ENCODE results near the gene CBX7. TPM values are rescaled to one million over a fixed set of nuclear protein-coding genes. Genes with fewer than 3 reads are reported as not detected.

The CBX7 gene
- total RNA-seq, 1 donor from 2014 or later = 8.3 TPM

GRCh38 chr22:39091126-39092081 is 61.1 kb downstream of the CBX7 start:
- DNase-seq = no peak

GRCh38 chr22:39090426-39091064 is 61.9 kb downstream of the CBX7 start:
- DNase-seq = no peak

- no peak for DNase-seq
Observed at GRCh38 chr22:39089928-39090327, 62.6 kb downstream of the CBX7 start.

- DNase-seq = no peak
Observed at GRCh38 chr22:39088685-39089032, 63.8 kb downstream of the CBX7 start.

DNA sequence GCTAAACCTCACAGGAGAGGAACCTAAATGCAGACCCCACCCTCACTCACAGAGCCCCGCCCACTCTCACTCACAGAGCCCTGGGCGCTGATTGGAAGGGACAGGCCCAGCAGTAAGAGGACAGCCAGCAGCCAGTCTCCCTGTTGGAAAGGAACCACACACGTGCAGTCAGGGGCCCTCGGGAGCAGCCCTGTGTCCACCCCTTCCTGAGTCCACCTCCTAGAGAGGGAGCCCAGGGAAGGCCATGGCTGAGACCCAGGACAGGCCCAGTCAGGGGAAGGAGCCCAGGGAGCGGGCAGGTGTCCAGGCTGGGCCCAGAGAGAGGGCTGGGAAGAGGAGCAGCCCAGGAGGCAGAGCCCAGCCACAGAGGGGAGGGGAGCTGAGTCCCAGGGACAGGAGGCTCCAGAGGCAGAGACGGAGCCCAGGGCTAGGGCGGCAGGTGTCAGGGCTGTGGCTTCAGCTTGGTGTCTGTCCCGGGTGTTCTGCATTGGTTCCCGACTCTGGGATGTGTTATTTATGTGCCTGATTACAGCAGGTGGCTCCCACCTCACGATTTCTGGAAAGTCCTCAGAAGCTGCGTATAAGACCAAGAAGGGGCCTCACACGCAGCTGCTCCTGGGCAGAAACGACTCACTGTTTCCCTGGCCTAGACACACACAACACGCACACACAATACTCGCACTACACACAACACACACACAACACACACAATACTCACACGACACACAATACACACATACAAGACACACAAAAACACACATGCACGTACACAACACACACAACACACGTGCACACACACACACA is 64.4 kb downstream of the CBX7 start:
- DNase-seq = peak; percentile 75

GRCh38 chr22:39087098-39087497 is 65.4 kb downstream of the CBX7 start:
- DNase-seq = no peak

DNA sequence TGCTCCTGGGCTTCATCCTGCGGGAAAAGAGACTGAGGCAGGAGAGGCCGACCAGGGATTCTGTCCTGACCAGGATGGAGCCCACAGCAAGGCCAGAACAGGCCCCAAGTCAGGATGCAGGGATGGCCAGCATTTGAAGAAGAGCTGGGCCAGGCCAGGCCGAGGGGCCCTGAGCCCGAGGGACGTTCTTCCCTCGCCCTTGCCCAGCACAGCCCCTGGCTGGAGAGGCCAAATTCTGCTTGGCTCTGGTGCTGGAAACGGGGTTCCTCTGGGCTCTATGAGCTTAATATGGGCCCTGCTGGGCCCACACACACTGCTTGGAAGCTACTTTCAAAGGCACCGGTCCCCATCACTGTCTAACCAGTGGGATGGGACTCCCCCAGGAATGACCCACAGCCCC is 67.8 kb downstream of the CBX7 start:
- no peak for DNase-seq

- DNase-seq = no peak
Observed at GRCh38 chr22:39083212-39084165, 69.0 kb downstream of the CBX7 start.

DNA sequence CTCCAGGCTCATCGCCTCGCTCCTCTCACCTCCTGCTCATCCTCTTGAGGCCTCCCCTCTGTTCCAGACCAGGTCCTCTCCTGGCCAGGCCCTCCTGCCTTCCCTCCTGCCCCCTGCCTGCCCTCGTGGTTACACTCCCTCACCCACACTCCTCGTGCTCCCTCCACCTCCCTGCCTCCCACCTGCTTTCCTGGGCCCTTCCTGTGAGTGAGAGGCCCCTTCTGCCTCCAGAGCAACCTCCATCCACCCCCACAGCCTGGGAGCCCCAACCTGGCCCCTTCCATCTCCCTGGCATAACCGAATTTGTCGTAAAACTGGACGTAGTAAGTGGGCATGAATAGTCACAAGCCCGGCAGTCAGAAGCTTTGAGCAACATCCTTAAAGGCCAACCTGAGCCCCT is 70.9 kb downstream of the CBX7 start:
- DNase-seq = no peak

GRCh38 chr22:39081016-39081415 is 71.5 kb downstream of the CBX7 start:
- no peak for DNase-seq

Small RNAs within 50 kb of the gene (small RNA-seq; reads per million reads assigned to genes)
- not detected for gene COX5BP7 (ENCODE audit: low replicate concordance)

Other genes starting within 250 kb of the CBX7 start
- gene APOBEC3A, start 195.1 kb downstream of the CBX7 start, total RNA-seq = 3.7 TPM
- 2.2 TPM for gene APOBEC3B, start 170.3 kb downstream of the CBX7 start, total RNA-seq
- gene APOBEC3C, start 138.4 kb downstream of the CBX7 start, total RNA-seq = 5.8 TPM
- gene APOBEC3D, start 131.6 kb downstream of the CBX7 start, total RNA-seq = 0.62 TPM
- 2.8 TPM for gene APOBEC3F, start 111.8 kb downstream of the CBX7 start, total RNA-seq
- 6.6 TPM for gene APOBEC3G, start 75.4 kb downstream of the CBX7 start, total RNA-seq
- not detected for gene APOBEC3H, start 55.4 kb downstream of the CBX7 start, total RNA-seq
- 26.0 TPM for gene PDGFB, start 92.3 kb upstream of the CBX7 start, total RNA-seq
- gene RPL3, start 166.9 kb upstream of the CBX7 start, total RNA-seq = 2,266 TPM
- gene SYNGR1, start 197.3 kb upstream of the CBX7 start, total RNA-seq = 20.0 TPM
- 27.3 TPM for gene TAB1, start 247.1 kb upstream of the CBX7 start, total RNA-seq

All from tongue (tissue), 3 donors.